ENCODE measurements around the gene ARHGAP22.

DNA sequence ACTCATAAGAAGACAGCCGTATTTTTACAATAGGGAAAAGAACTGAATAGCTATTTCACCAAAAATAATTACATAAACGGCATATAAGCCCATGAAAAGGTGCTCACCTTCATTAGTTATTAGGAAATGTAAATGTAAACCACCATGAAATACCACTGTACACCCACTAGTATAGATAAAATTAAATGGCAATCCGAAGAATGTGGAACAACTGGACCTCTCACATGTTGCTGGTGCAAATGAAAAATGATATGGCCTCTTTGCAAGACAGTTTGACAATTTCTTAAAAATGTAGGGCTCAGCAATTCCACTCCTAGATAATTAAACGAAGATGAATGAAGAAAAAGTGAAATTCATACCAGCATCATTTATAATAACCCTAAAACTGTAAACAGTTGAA, 206.6 kb downstream of the ARHGAP22 start:
- no peak for TF ChIP-seq GATA3 (IDR thresholded peaks at IDR 0.05; ENCODE audit: low read depth, low read length)
- no peak for TF ChIP-seq GATA2 (IDR thresholded peaks at IDR 0.05; ENCODE audit: low read depth, low read length)
